LoVo (cell line): Measurements from ENCODE around the gene DAPL1.

Experiments
- DNase-seq: peaks from one replicate; pipeline ENCODE4 v3.0.0-alpha.2; 2016; ENCODE audit warnings: low spot score

DAPL1 gene

GRCh38 chr2:158795195-158795924 is at the start of gene DAPL1:
TSS of gene DAPL1 (plus strand) at chr2:158795317. CDS start at chr2:158795373, 56 bp downstream.
- DNase-seq: no peak

- no peak for DNase-seq
These were observed 49.2 kb upstream of the DAPL1 start for GRCh38 chr2:158745866-158746382.

GRCh38 chr2:158746488-158746887 is 48.6 kb upstream of the DAPL1 start:
- DNase-seq: no peak

GRCh38 chr2:158747281-158747680 is 47.8 kb upstream of the DAPL1 start:
- no peak for DNase-seq

- no peak for DNase-seq
These were observed 46.1 kb upstream of the DAPL1 start for GRCh38 chr2:158748926-158749590.

GRCh38 chr2:158750458-158751125 is 44.5 kb upstream of the DAPL1 start:
- DNase-seq: no peak

- peak; percentile 61 for DNase-seq
These were observed 41.2 kb upstream of the DAPL1 start for GRCh38 chr2:158753641-158754611.

GRCh38 chr2:158755310-158756087 is 39.6 kb upstream of the DAPL1 start:
- no peak for DNase-seq

- no peak for DNase-seq
These were observed 38.8 kb upstream of the DAPL1 start for GRCh38 chr2:158756331-158756730.

GRCh38 chr2:158756976-158757375 is 38.1 kb upstream of the DAPL1 start:
- DNase-seq: no peak

- DNase-seq: no peak
These were observed 34.2 kb upstream of the DAPL1 start for GRCh38 chr2:158760887-158761286.

GRCh38 chr2:158761621-158762020 is 33.5 kb upstream of the DAPL1 start:
- no peak for DNase-seq

- no peak for DNase-seq
These were observed 32.8 kb upstream of the DAPL1 start for GRCh38 chr2:158762336-158762735.

- no peak for DNase-seq
These were observed 28.6 kb upstream of the DAPL1 start for GRCh38 chr2:158766524-158766923.

GRCh38 chr2:158772306-158773078 is 22.6 kb upstream of the DAPL1 start:
- no peak for DNase-seq

GRCh38 chr2:158773121-158773520 is 22.0 kb upstream of the DAPL1 start:
- DNase-seq: no peak

- DNase-seq: no peak
These were observed 20.4 kb upstream of the DAPL1 start for GRCh38 chr2:158774681-158775080.

GRCh38 chr2:158775273-158776027 is 19.7 kb upstream of the DAPL1 start:
- DNase-seq: no peak

- DNase-seq: no peak
These were observed 18.9 kb upstream of the DAPL1 start for GRCh38 chr2:158776231-158776630.
